B cell (primary cell): Measurements from ENCODE around the gene LHFPL6. TPM values are rescaled to one million over a fixed set of nuclear protein-coding genes. Genes with fewer than 3 reads are reported as not detected.

ENCODE experiments used
- ATAC-seq: fragments of 200-7000 bp; cut with Tn5 transposase; one replicate; pipeline ENCODE4 v1.10.0; 2021; ENCODE audit warnings: low read depth, mild to moderate bottlenecking, moderate number of reproducible peaks, moderate library complexity
- CTCF ChIA-PET: fragments of 350-600 bp; sonication (Branson Sonifier 250); formaldehyde crosslinking; loops from one replicate; lab custom pipeline; 2021; ENCODE audit warnings: antibody characterized with exemption, inconsistent platforms; lab: Charles Lee
- POLR2A ChIA-PET: fragments of 350-600 bp; sonication (Branson Sonifier 250); formaldehyde crosslinking; loops from one replicate; lab custom pipeline; 2021; ENCODE audit warnings: antibody characterized with exemption; lab: Charles Lee
- DNase-seq: peaks from one replicate; pipeline ENCODE4 v3.0.0; 2013
- H2AFZ ChIP-seq: 2 replicates; pipeline ENCODE4 v1.6.1; 2012; ENCODE audit warnings: mild to moderate bottlenecking, low read depth, low read length; ENCODE audit not compliant: insufficient read depth, poor library complexity, severe bottlenecking
- H3K27ac ChIP-seq, 2 donors: 1 replicate in 1 of 2; 2 replicates in 1 of 2; pipeline ENCODE4 v1.5.1; 2012 to 2013; ENCODE audit warnings: low read length in 2 of 2, mild to moderate bottlenecking in 2 of 2, moderate library complexity in 1 of 2
- H3K27me3 ChIP-seq, 4 experiments: fragments of 200-600 bp in 1 of 4; sonication (generic) in 1 of 4; replicated peaks in 1 of 4; 1 replicate in 2 of 4; 2 replicates in 2 of 4; pipeline versions ENCODE4 v1.6.1 to v1.7.0; 2013 to 2016; ENCODE audit warnings: low read length in 3 of 4, mild to moderate bottlenecking in 2 of 4, mixed read lengths in 1 of 4, moderate library complexity in 1 of 4; ENCODE audit not compliant: insufficient read depth in 4 of 4, control insufficient read depth in 3 of 4; ENCODE audit errors: control extremely low read depth in 1 of 4
- H3K36me3 ChIP-seq, 2 experiments: replicated peaks in 1 of 2; 1 replicate in 1 of 2; 2 replicates in 1 of 2; pipeline versions ENCODE4 v1.6.1 to v1.7.1; 2013; ENCODE audit warnings: low read length in 1 of 2; ENCODE audit not compliant: insufficient read depth in 2 of 2, control insufficient read depth in 1 of 2; ENCODE audit errors: control extremely low read depth in 1 of 2, extremely low read depth in 1 of 2
- H3K4me1 ChIP-seq, 2 donors: fragments of 200-600 bp in 1 of 2; sonication (generic) in 1 of 2; 1 replicate in 1 of 2; 2 replicates in 1 of 2; pipeline versions ENCODE4 v1.5.1 to v1.6.1; 2013 to 2017; ENCODE audit warnings: low read length in 2 of 2; ENCODE audit not compliant: control insufficient read depth in 2 of 2, insufficient read depth in 2 of 2
- H3K4me2 ChIP-seq: replicated peaks from 2 replicates; pipeline ENCODE3; 2012; ENCODE audit warnings: mild to moderate bottlenecking, low read depth, low read length; ENCODE audit not compliant: poor library complexity, severe bottlenecking
- H3K4me3 ChIP-seq, 5 experiments: fragments of 200-600 bp in 1 of 5; sonication (generic) in 1 of 5; 1 replicate in 3 of 5; 2 replicates in 2 of 5; pipeline versions ENCODE4 v1.5.1 to v1.7.0; 2011 to 2016; ENCODE audit warnings: low read length in 4 of 5, mild to moderate bottlenecking in 4 of 5, low read depth in 2 of 5, control low read depth in 1 of 5, moderate library complexity in 1 of 5; ENCODE audit not compliant: insufficient read depth in 1 of 5; ENCODE audit errors: control extremely low read depth in 1 of 5, extremely low read depth in 1 of 5
- H3K79me2 ChIP-seq: fragments of 200-600 bp; sonication (generic); one replicate; pipeline ENCODE4 v1.6.0; 2016; ENCODE audit warnings: low read length; ENCODE audit not compliant: control insufficient read depth, insufficient read depth
- H3K9ac ChIP-seq: fragments of 200-600 bp; sonication (generic); 2 replicates; pipeline ENCODE4 v1.6.1; 2017; ENCODE audit warnings: mild to moderate bottlenecking, low read length, moderate library complexity
- H3K9me3 ChIP-seq, 3 donors: one replicate each; pipeline versions ENCODE4 v1.6.1 to v1.7.1; 2013; ENCODE audit warnings: low read length in 2 of 3; ENCODE audit not compliant: control insufficient read depth in 2 of 3, insufficient read depth in 1 of 3; ENCODE audit errors: control extremely low read depth in 1 of 3
- H4K20me1 ChIP-seq: 2 replicates; pipeline ENCODE4 v1.6.0; 2012; ENCODE audit warnings: mild to moderate bottlenecking, low read length; ENCODE audit not compliant: insufficient read depth, control insufficient read depth, poor library complexity, severe bottlenecking
- H3K27ac Mint-ChIP-seq: one replicate; pipeline ENCODE4 v1.8.0; 2021; ENCODE audit warnings: mixed read lengths
- H3K27me3 Mint-ChIP-seq: one replicate; pipeline ENCODE4 v1.8.0; 2021; ENCODE audit warnings: mixed read lengths
- H3K4me1 Mint-ChIP-seq: one replicate; pipeline ENCODE4 v1.8.0; 2021; ENCODE audit warnings: mixed read lengths
- H3K4me3 Mint-ChIP-seq: one replicate; pipeline ENCODE4 v1.8.0; 2021; ENCODE audit warnings: mixed read lengths
- H3K9me3 Mint-ChIP-seq: one replicate; pipeline ENCODE4 v1.8.0; 2022; ENCODE audit warnings: mixed read lengths; ENCODE audit not compliant: insufficient read depth
- EZH2 ChIP-seq: IDR thresholded peaks from 2 replicates; pipeline ENCODE4 v1.6.1; 2012; ENCODE audit warnings: borderline replicate concordance, low read depth, mild to moderate bottlenecking, moderate library complexity, low read length; ENCODE audit not compliant: insufficient read depth, poor library complexity, severe bottlenecking
- WGBS: methylation state at CpG from one replicate; pipeline ENCODE4 v1.1.5; 2013; ENCODE audit warnings: missing lambda C conversion rate; ENCODE audit not compliant: insufficient coverage; 5-methylcytosine and 5-hydroxymethylcytosine counted together
- intact Hi-C: fragments of 100-400 bp; cut with micrococcal nuclease; formaldehyde crosslinking; loops from one replicate; pipeline ENCODE4 v1.10.0; 2022
- polyA plus RNA-seq: library from polyadenylated mRNA; depleted of rRNA; stranded (reverse); fragments of >200 nt; gene quantifications from 2 replicates; pipeline ENCODE4 v1.2.3, GENCODE V29; 2012
- total RNA-seq, 2 donors: library from RNA; stranded (reverse); fragments of 120-200 nt in 1 of 2; gene quantifications; 1 replicate in 1 of 2; 2 replicates in 1 of 2; pipeline versions ENCODE4 v1.2.3 to v1.2.4, GENCODE V29; 2013 to 2022
- TF ChIP-seq, protein P1 (sequence below): fragments of 200-600 bp; IDR thresholded peaks from one replicate; pipeline ENCODE4 v1.8.0; 2022; ENCODE audit warnings: antibody characterized with exemption, mild to moderate bottlenecking

Gene LHFPL6
- total and polyA plus RNA-seq, 2 donors (not counting 1 experiment from before 2014, with no cell fraction given): 0.01 TPM; not detected in 1

- Mint-ChIP-seq H3K4me1 (no peaks in the 10 kb centered on the region), H3K27me3 (no peaks in the 10 kb centered on the region), H3K4me3 (no peak overlapping the region), H3K27ac (no peak overlapping the region), H3K9me3 (peaks cover 10% of the 10 kb centered on the region)
- Histone ChIP-seq H3K4me1 (no peaks in the 10 kb centered on the region), H3K79me2 (no peaks in the 10 kb centered on the region), H3K27ac (no peak overlapping the region), H3K36me3 (no peaks in the 10 kb centered on the region), H2AFZ (no peak overlapping the region), H3K9ac (no peak overlapping the region), H3K4me2 (no peak overlapping the region), H3K27me3 (no peaks in the 10 kb centered on the region), H3K4me3 (no peak overlapping the region), H4K20me1 (no peaks in the 10 kb centered on the region), H3K9me3 (no peaks in the 10 kb centered on the region)
- CTCF ChIA-PET: no interaction called here
- POLR2A ChIA-PET: no interaction called here
- TF ChIP-seq, protein P1, sequence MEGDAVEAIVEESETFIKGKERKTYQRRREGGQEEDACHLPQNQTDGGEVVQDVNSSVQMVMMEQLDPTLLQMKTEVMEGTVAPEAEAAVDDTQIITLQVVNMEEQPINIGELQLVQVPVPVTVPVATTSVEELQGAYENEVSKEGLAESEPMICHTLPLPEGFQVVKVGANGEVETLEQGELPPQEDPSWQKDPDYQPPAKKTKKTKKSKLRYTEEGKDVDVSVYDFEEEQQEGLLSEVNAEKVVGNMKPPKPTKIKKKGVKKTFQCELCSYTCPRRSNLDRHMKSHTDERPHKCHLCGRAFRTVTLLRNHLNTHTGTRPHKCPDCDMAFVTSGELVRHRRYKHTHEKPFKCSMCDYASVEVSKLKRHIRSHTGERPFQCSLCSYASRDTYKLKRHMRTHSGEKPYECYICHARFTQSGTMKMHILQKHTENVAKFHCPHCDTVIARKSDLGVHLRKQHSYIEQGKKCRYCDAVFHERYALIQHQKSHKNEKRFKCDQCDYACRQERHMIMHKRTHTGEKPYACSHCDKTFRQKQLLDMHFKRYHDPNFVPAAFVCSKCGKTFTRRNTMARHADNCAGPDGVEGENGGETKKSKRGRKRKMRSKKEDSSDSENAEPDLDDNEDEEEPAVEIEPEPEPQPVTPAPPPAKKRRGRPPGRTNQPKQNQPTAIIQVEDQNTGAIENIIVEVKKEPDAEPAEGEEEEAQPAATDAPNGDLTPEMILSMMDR: no peak
- TF ChIP-seq EZH2: no peak
- DNase-seq (no peak), ATAC-seq (no peak)
- WGBS: no CpG with 5 or more reads among the region's 3 CpGs
- intact Hi-C loops: no loop called here
These were observed 267.3 kb downstream of the LHFPL6 start for GRCh38 chr13:39335721-39336120.

DNA sequence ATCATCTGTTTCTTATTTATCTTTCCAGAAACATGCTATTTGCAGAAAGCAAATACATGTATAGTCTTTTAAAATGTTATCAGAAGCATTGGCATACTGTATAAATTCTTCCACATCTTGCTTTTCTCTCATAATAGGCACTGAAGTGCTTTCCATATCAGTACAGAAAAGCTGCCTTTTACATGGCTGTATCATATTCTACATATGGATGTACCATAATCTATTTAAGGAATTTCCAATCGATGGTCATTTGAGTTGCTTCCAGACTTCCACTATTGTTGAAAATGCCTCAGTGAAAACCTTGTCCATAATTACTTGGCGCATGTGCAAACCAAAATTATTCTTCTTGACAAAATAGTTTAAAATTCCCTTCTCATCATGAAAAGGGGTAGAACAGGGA lies 272.5 kb downstream of the LHFPL6 start:
- Histone ChIP-seq H4K20me1 (no peaks in the 10 kb centered on the region), H3K4me1 (no peaks in the 10 kb centered on the region), H3K27me3 (no peaks in the 10 kb centered on the region), H3K9ac (no peak overlapping the region), H3K36me3 (no peaks in the 10 kb centered on the region), H3K4me3 (no peak overlapping the region), H2AFZ (no peak overlapping the region), H3K27ac (no peak overlapping the region), H3K79me2 (no peaks in the 10 kb centered on the region), H3K9me3 (no peaks in the 10 kb centered on the region), H3K4me2 (no peak overlapping the region)
- no CpG with 5 or more reads among the region's 2 CpGs for WGBS
- H3K4me1 Mint-ChIP-seq: no peaks in the 10 kb centered on the region
- no peak overlapping the region for H3K27ac Mint-ChIP-seq
- ATAC-seq (no peak), DNase-seq (no peak)
- no peaks in the 10 kb centered on the region for H3K27me3 Mint-ChIP-seq
- H3K9me3 Mint-ChIP-seq: peaks cover 10% of the 10 kb centered on the region
- intact Hi-C loops: no loop called here
- CTCF ChIA-PET: no interaction called here
- TF ChIP-seq, protein P1: no peak
- no peak for TF ChIP-seq EZH2
- POLR2A ChIA-PET: no interaction called here
- H3K4me3 Mint-ChIP-seq: no peak overlapping the region
